GF-D8 (cell line): ENCODE results near the gene NOS1AP.

Experiments used
- DNase-seq: peaks from one replicate; lab custom pipeline; 2025; lab: John Stamatoyannopoulos, UW

The NOS1AP gene

GRCh38 chr1:162220009-162220539, 150.6 kb downstream of the NOS1AP start:
- DNase-seq = no peak

- no peak for DNase-seq
Measured at GRCh38 chr1:162222014-162222413, 152.5 kb downstream of the NOS1AP start.

DNA sequence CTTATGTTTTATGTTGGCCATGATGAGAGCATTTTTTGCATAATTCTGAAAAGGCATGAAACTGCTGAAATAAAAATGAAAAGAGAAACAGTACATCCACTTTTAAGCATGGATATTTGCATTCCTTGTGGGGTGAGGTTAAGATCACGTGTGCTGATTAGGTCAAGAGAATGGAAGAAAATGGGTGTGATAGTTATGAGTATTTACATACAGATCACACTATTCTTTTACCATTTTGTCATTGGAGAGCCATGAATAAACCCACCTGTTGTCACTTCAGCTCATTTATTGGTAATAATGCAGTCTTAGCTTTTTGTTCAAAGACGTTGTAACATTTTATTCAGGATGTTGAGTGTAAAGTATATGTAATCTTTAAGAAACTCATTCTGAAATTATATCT, 153.2 kb downstream of the NOS1AP start:
- DNase-seq = no peak

- no peak for DNase-seq
Measured at GRCh38 chr1:162223488-162223887, 154.0 kb downstream of the NOS1AP start.

DNA sequence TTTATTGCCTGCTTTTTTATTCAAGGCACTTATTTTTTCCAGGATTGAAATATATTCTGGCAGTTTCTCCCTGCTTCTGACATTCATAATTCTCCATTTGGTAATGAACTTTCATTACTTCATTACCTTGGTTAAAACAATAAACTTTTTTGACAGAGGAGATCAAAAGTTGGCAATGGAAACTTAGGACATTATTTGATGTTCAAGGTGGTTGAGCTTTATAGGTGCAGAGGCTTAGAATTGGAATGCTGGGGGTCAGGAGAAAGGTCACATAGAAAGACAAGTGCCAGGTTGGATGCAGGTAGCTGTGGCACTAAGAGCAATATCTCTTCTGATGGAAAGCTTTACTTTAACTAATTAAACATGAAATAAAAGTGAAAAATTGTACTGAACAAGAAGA, 154.8 kb downstream of the NOS1AP start:
- no peak for DNase-seq

DNA sequence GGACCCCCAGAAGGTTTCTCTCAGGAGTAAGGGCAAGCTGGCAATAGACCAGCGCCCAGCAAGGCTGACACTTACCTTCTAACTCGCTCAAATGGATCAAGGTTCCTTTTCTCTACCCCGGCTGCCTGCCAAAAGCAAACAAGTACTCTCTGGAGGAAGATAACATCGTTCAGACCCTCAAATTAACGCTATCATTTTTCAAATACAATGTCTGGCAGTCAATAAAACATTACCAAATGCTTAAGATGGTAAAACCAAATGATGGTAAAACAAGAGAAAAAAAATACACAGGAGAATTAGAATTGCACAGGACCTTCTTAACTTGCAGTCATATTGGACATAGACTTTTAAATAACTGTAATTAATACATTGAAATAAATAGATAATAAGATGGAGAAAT, 159.1 kb downstream of the NOS1AP start:
- no peak for DNase-seq

DNA sequence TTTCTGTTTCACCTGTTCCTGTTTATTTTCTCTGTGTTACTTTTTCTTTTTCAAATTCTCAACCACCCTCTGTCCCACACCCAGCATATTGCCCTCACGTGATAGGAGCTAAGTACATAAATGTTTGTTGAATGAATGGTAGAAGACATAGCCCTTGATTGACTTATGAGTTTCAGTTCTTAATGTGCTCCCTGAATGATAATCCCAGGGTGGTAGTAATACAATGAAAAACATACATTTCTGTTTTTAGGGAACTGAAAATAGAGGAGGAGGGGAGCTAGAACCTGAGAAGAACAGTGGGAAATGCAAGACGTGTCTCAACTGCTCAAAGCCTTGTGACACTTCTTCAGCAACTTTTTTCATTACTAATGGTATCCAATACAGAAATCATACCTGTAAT, 160.1 kb downstream of the NOS1AP start:
- DNase-seq = no peak

GRCh38 chr1:162230096-162230495, 160.6 kb downstream of the NOS1AP start:
- DNase-seq = no peak

- no peak for DNase-seq
Measured at GRCh38 chr1:162230517-162230916, 161.0 kb downstream of the NOS1AP start.

- DNase-seq = no peak
Measured at GRCh38 chr1:162232034-162232711, 162.7 kb downstream of the NOS1AP start.

DNA sequence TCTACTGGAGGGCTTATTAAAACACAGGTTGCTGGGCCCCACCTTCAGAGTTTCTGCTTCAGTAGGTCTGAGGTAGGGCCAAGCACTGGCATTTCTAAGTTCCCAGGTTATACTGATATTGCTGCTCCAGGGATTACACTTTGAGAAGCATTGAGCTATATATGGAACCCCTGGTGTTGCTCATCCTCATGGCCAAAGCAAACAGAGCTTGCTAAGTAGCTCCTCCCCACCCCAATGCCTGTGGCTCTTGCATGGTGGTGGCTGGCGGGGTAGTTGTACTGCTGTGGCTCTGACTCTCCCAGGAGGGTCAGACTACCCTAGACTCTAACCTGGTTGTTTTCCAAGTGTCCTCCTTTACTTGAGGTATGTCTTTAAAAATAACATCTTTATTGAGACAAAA, 163.6 kb downstream of the NOS1AP start:
- DNase-seq = no peak

GRCh38 chr1:162233937-162234336, 164.4 kb downstream of the NOS1AP start:
- no peak for DNase-seq

GRCh38 chr1:162234571-162234970, 165.1 kb downstream of the NOS1AP start:
- no peak for DNase-seq

DNA sequence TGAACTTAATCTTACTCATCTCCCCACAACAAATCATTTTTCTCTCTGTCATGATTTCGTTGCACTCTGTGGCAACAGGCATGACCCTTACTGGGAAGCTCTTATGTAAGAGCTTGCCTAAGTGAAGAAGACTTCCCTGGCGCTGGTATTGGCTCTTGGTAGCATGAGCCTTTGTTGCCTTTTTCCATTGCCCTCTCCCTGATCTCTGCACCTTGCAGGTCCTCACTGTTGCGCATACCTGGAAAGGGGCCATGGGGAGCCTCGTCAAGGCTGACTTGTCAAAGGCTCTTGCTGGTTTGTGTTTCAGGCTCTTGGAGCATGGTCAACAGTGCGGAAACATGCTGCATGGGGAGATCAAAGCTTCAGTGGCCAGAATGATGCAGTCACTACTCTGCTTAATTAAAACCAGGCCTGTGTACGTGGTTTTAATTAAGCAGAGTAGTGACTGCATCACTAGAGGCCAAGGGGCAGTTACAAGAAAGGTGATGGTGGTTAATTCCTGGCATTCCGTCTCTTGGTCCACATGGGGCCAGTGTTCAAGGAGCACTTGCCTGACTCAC, 165.8 kb downstream of the NOS1AP start:
- no peak for DNase-seq

GRCh38 chr1:162236201-162236600, 166.7 kb downstream of the NOS1AP start:
- DNase-seq = no peak

DNA sequence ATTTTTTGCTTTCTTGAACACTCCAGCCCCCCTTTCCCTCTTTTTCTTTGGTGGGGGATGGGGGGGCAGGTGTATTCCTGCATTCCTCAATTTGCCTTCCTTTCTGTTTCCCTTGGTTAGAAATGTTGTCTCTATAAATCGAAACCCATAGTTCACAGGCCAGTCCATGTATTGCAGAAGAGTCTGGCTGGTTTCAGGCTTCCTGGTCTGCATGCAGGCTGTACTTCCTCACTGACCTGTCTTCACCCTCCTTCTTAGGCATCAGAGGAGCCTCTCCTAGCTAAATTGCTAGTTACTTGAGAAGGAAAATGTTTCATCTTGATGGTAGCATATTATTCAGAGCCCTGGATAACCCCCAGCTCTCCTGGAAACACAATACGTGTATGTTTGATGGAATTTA, 167.1 kb downstream of the NOS1AP start:
- no peak for DNase-seq

GRCh38 chr1:162240577-162240976, 171.1 kb downstream of the NOS1AP start:
- no peak for DNase-seq

DNA sequence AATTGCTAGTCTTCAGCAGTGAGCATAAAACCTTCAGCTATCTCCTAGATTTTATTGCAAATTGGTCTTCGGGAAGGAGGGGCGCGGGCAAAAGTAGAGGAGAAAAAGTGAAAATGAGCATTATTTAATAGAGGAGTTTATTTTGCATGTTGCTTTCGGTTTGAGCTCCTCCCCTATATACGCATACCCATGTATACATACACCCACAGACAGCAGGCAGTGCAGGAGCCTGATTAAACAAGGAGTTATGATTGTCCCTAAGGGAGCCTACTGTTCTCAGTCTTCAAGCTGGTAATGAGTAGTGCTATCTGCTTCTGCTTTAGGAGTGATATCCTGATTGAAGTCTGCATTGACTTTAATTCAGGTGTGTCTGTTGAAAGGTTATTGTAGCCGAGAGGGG, 173.3 kb downstream of the NOS1AP start:
- no peak for DNase-seq

DNA sequence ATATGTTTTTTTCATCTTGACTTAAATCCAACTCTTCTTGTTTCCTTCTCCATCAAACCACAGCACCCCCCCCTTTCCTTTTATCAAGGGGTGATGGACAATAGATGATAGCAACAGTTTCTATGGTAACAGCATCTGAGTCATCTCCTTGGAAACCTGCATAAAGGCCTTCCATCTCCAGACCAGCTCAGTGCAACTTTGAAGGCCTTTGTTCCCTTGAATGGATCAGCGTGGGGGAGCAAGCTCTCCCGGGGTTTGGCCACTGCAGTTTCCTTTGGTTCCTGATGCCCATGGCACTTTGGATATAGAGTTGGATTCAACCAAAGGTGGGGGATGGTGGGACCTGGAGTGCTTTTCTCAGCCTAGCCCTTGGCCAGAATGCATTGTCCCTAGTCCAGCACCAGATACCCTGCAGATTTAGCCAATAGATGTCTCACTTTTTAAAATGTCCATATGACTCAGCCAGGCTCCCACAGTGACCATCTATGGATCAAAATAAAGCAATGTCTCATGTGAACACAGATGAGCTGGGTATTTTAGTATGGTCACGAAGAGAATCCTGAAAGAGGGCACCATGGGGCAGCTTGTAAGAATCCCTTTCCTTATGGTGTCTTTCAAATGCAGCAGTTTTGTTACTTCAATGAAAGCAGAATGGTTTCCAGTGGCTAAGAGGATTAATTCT, 179.5 kb downstream of the NOS1AP start:
- no peak for DNase-seq

- DNase-seq = no peak
Measured at GRCh38 chr1:162250004-162250730, 180.7 kb downstream of the NOS1AP start.

DNA sequence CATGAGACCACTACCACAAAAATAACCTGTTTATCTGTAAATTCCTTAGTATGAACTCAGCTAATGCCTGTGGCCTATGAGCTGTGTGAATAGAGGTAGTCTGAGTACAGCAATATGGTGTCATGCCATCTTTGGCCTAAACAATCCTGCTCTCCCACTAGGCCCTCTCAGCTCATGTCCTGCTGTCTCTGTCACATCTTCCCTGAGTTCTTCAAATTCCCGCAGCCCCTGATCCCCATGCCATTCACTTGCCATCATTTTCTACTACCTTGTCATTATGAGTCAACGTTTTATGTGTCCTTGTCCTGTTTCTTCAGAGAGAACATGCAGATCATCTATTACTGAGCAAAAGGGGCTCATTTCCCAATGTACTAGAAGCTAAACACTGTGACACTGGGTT, 181.6 kb downstream of the NOS1AP start:
- no peak for DNase-seq

- no peak for DNase-seq
Measured at GRCh38 chr1:162252214-162252613, 182.7 kb downstream of the NOS1AP start.

- no peak for DNase-seq
Measured at GRCh38 chr1:162253790-162254189, 184.3 kb downstream of the NOS1AP start.
